Sciatic nerve (tissue), 2 donors: ENCODE data around the gene PRR5L. TPM values are rescaled to one million over a fixed set of nuclear protein-coding genes. Genes with fewer than 3 reads are reported as not detected.

ENCODE experiments used
- ATAC-seq: fragments of 200-7000 bp; cut with Tn5 transposase; one replicate; pipeline ENCODE4 v1.9.1; 2020; ENCODE audit warnings: mild to moderate bottlenecking, moderate library complexity
- DNase-seq: peaks from one replicate; pipeline ENCODE4 v3.0.0-alpha.2; 2020; ENCODE audit warnings: low spot score
- intact Hi-C: fragments of 100-400 bp; cut with DNase I; formaldehyde crosslinking; loops from one replicate; pipeline ENCODE4 v1.14.2; 2022
- total RNA-seq: library from RNA; stranded (reverse); fragmentation: NEBNext Ultra II Directional; extraction: Animal tissue kit (Norgen Biotek cat#: 25700); gene quantifications from one replicate; pipeline ENCODE4 v1.2.1, GENCODE V29; 2021
- donor health status: DM: no; HTN: no; CAD: no.
- donor health status: DM: no; HTN: no; CAD: no.

The PRR5L gene
- total RNA-seq, 1 donor from 2014 or later, result 28.6 TPM

- ATAC-seq (no peak), DNase-seq (no peak)
- intact Hi-C loops, result no loop called here
Measured at GRCh38 chr11:36346562-36347383, 50.7 kb downstream of the PRR5L start.

GRCh38 chr11:36347384-36347906 lies 51.4 kb downstream of the PRR5L start:
- intact Hi-C loops, result no loop called here
- no peak for ATAC-seq
- no peak for DNase-seq

DNA sequence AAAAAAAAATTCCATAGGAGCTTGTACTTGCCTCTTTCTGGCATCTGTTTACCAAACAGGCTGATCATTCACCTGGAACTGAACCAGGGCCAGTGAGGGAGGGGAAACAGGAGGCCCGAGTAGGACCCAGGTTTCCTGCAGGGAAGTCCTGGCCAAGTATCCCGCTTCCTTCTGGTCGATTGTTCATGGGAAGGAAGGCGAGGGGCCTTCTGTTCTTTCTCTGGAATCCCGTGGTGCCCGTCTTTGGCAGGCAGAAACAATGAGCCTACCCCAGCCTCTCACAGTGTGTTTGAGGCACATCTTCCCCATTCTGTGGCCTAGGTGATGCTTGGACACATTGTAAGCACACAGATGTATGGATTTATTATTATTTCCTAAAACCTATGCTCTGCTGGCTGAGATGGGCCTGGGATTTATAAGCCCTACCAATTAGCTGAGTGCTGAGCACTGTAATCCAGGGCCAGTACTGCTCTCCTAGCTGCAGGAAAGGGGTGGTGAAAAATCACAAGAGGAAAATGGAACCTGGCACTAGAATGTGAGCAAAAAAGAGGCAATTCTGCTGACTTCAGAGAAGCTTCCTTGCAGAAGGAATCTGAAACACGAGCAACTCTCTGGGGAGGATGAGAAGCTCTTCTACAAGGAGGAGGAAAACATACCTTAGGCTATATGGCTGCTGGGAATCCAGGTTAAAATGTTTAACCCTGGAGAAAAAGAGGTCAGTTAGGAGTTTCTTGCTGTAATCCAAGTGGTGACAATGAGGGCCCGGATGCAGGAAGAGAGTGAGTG lies 53.5 kb downstream of the PRR5L start:
- intact Hi-C loops, result no loop called here
- DNase-seq (no peak), ATAC-seq (no peak)

DNA sequence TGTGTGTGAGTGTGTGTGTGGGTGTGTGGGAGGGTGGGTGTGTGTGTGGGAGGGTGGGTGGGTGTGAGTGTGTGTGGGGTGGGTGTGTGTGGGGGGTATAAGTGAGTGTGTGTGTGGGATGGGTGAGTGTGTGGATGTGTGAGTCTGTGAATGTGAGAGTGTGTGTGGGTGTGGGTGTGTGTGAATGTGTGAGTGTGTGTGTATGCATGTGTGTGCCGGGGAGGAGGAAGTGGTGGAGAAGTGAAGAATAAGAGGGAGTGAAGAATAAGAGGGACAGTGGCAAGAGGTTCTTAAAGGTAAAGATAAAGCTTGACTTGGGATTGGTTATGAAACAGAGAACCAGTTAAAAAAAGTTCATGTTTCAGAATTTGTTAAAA lies 54.0 kb downstream of the PRR5L start:
- ATAC-seq, result no peak
- no peak for DNase-seq
- intact Hi-C loops, result no loop called here

DNA sequence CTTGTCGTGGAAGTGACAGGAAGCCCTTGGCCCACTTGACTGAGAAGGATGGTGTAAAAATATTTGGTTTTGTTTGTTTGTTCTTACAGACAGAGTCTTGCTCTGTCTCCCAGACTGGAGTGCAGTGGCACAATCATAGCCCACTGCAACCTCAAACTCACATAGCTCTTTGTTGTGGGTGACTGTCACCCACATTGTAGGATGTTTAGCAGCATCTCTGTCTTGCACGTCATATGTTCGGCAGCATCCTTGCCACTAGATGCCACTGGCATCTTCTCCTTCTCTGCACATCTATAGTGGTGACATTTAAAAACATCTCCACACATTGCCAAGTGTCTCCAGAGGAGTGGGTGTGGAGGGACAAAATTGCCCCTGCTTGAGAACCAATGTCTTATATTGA lies 56.8 kb downstream of the PRR5L start:
- DNase-seq (no peak), ATAC-seq (no peak)
- intact Hi-C loops, result no loop called here

DNA sequence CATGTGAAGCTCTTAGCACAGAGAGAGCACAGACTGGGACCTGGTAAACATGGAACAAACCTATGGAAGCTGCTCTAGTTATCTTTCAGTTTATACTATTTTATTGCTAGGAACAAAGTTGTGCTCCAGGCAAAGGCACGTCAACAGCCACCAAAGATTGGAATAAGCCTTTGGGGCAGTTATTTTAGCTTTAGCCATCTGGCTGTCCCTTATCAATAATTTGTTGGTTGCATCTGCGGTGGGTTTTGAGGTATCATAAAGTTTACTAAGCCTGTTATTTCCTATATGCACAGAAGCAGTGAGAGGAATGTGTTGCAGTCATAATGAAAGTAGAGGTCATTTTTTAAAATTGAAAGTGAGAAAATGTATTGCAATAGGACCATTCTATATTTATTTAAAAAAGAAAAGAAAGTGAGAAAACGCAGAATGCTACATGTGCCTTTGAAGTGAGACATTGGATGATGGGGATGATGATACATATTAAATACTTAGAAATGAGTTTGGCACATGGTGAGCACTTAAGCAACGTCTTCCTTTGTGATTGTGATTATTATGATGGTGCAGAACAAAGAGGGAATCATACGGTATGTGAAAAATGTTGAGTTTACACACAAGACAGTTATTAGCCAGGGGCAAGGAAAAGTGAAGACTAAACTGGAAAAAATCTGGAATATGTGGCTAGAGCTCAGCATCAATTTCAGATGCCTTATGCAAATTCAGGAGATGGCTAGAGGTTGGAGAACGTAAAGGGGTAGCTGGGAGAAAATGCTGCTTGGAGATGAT lies 58.3 kb downstream of the PRR5L start:
- no peak for ATAC-seq
- no peak for DNase-seq
- intact Hi-C loops, result no loop called here

- DNase-seq (no peak), ATAC-seq (peak; percentile 48)
- intact Hi-C loops, result no loop called here
Measured at GRCh38 chr11:36356201-36356600, 60.1 kb downstream of the PRR5L start.

GRCh38 chr11:36357831-36358230 lies 61.7 kb downstream of the PRR5L start:
- no peak for DNase-seq
- intact Hi-C loops, result no loop called here
- no peak for ATAC-seq

- DNase-seq (no peak), ATAC-seq (no peak)
- intact Hi-C loops, result no loop called here
Measured at GRCh38 chr11:36358436-36358835, 62.3 kb downstream of the PRR5L start.

- DNase-seq (no peak), ATAC-seq (no peak)
- intact Hi-C loops, result no loop called here
Measured at GRCh38 chr11:36360318-36360717, 64.2 kb downstream of the PRR5L start.

GRCh38 chr11:36360826-36361415 lies 64.8 kb downstream of the PRR5L start:
- DNase-seq (no peak), ATAC-seq (no peak)
- intact Hi-C loops, result no loop called here

DNA sequence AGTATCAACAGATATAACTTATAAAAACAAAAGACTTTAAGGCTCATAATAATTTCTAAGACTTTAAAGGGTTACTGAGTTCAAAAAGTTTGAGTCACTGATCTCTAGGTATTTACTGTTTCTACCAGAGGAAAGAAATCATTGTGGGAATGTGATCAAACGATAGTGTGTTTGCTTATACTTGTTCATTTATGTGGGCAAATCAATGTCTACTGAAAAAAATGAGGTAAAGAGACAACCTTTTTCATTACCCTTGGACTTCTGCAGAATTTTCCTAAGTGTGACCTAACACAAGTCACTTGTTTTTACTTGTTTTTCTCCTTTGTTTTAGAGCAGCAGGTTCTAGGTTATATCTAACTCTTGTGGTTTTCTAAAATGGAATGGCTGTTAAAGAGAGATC lies 65.4 kb downstream of the PRR5L start:
- ATAC-seq, result no peak
- DNase-seq, result no peak
- intact Hi-C loops, result no loop called here

DNA sequence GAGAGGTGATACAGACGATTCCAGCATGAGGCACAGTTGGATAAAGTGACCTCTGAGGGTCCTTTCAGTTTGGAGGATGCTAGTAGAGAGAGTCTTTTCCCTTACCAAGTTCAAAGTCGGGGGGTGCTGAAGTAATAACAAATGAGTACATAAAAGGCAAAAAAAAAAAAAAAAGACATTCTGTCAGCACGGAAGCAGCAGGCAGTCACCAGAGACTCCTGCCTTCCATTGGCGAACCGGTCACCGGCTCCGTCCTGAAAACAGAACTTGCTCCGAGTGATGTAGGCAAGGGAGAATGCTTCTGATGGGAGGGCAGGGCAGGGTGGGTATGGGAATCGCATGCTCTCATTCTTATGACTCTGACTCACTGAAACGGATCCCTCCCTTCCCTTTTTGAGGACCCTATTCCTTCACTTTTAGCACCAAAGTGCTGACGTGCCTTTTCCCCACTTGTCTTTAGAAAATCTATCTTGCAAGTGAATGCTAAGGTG lies 65.9 kb downstream of the PRR5L start:
- peak; percentile 79 for ATAC-seq
- intact Hi-C loops, result no loop called here
- peak; percentile 66 for DNase-seq

DNA sequence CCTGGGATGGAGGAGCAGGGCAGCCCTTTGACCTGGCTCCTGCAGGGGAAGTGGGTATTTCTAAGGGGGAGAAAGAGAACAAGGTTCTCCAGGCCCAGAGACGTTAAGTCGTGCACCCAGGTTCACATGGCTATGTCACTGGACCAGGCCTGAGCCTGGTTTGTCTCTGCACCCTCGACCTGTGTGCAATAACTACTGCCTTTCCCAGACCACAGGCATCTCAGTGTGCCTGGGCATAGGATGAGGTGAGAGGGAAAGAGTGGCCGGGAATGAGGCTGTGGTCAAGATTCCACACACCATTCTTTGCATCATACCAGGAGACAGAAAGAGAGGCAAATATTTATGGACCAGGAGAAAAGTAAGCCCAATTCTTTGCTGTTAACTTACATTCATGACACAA lies 66.8 kb downstream of the PRR5L start:
- DNase-seq, result no peak
- intact Hi-C loops, result no loop called here
- no peak for ATAC-seq

- intact Hi-C loops, result no loop called here
- DNase-seq, result no peak
- ATAC-seq, result no peak
Measured at GRCh38 chr11:36363361-36364268, 67.5 kb downstream of the PRR5L start.

DNA sequence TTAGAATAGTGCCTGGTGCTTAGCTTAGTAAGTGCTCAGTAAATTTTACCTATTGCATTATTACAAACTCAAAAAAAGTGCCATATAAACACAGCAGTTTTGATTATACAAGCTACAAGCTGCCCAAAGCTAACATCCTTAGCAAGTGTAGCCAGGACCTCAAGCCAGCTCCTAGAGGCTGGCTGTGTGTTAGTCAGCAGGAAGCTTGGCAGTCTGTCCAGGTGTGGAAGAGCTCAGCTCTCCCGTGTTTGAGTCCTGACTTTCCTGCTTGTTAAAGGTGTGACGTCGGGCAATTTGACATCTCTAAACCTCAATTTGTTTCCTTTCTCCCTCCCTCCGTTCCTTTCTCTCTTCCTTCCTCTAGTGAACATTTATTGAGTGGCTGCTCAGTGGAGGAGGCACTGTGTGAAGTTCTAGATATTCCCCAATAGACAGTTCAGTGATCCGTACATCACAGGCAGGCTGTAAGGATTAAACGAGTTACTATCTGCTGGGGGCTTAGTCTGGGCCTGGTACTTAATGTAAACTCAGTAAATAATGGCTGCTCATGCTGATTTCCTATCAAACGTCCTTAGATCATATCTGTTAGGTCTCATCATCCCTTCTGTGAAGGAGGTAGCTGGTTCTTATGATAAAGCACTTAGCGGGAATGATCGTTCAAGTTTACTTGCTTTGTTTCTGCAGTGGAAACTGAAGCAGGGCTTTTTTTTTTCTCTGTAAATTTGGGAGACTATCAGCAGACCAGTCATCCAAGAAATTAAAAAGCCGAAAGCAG lies 68.7 kb downstream of the PRR5L start:
- intact Hi-C loops, result no loop called here
- DNase-seq (no peak), ATAC-seq (no peak)

- DNase-seq (no peak), ATAC-seq (no peak)
- intact Hi-C loops, result no loop called here
Measured at GRCh38 chr11:36365907-36366306, 69.8 kb downstream of the PRR5L start.
